Fibroblast of mammary gland (primary cell): Measurements from ENCODE around the gene CASP1.

Experiments
- DNase-seq: peaks from one replicate; pipeline ENCODE4 v3.0.0-alpha.2; 2010; ENCODE audit warnings: low read depth
- H3K4me3 ChIP-seq: 2 replicates; pipeline ENCODE4 v1.5.1; 2011; ENCODE audit warnings: low read depth, mild to moderate bottlenecking, low read length, moderate library complexity; ENCODE audit not compliant: control insufficient read depth
- TF ChIP-seq, protein P1 (sequence below): conservative IDR thresholded peaks from 2 replicates; pipeline ENCODE4 v1.5.1; 2011; ENCODE audit warnings: low read depth, low read length, inconsistent platforms; ENCODE audit not compliant: control insufficient read depth, insufficient read depth

The CASP1 gene

DNA sequence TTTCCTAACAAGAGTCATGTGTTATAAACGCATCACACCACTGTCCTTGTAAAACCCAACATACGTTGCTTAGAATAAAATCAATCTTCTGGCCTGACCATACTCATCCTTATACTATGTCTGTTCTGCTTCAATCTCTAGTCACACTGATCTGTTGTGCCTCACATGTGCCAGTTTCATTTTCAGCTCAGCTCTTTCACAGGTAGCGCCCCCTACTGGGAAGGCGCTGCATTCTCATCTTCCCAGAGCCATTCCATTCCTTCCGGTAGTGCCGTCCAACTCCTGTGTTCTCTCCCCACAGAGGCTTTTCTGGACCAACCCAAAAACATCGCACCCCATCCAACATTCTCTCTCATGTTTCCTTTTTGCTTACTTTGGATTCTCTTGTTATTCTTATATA, 34.1 kb downstream of the CASP1 start:
- TF ChIP-seq, protein P1, sequence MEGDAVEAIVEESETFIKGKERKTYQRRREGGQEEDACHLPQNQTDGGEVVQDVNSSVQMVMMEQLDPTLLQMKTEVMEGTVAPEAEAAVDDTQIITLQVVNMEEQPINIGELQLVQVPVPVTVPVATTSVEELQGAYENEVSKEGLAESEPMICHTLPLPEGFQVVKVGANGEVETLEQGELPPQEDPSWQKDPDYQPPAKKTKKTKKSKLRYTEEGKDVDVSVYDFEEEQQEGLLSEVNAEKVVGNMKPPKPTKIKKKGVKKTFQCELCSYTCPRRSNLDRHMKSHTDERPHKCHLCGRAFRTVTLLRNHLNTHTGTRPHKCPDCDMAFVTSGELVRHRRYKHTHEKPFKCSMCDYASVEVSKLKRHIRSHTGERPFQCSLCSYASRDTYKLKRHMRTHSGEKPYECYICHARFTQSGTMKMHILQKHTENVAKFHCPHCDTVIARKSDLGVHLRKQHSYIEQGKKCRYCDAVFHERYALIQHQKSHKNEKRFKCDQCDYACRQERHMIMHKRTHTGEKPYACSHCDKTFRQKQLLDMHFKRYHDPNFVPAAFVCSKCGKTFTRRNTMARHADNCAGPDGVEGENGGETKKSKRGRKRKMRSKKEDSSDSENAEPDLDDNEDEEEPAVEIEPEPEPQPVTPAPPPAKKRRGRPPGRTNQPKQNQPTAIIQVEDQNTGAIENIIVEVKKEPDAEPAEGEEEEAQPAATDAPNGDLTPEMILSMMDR: peak; percentile 47
- H3K4me3 ChIP-seq: no peak overlapping the region
- DNase-seq: peak; percentile 14

DNA sequence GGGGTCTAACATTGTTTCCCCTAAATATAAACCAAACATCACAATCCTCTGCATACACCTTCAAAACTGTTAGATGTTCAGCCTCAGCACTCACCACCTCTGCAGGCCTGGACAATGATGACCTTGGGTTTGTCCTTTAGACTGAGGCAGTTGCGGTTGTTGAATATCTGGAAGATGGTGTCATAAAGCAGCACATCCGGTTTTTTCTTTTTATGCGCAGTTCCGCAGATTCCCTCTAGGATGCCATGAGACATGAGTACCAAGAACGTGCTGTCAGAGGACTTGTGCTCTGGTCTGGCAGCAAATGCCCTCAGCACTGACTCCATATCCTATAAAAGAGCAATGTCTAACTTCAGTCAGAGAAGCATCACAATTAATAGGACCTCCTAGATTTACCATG, 34.8 kb downstream of the CASP1 start:
- no peak overlapping the region for H3K4me3 ChIP-seq
- DNase-seq: peak; percentile 27
- TF ChIP-seq, protein P1: peak; percentile 31

DNA sequence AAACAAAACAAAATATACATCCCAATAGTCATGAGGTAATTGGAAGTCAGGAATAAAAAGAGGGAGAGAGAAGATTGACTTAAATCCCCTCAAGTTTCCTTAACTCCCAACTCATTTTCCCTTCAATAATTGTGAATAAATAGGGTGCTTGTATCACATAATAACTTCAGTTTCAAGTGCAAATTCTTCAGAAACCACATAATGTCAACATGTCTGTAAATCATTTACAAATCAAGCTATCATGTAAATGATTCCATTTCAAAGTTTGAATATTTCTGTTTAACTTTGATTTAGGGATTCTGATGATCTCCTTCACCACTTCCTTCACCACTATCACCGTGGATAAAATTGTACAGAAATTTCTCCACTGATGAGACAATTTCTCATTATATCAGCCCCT, 35.2 kb downstream of the CASP1 start:
- H3K4me3 ChIP-seq: no peak overlapping the region
- no peak for DNase-seq
- TF ChIP-seq, protein P1: no peak

DNA sequence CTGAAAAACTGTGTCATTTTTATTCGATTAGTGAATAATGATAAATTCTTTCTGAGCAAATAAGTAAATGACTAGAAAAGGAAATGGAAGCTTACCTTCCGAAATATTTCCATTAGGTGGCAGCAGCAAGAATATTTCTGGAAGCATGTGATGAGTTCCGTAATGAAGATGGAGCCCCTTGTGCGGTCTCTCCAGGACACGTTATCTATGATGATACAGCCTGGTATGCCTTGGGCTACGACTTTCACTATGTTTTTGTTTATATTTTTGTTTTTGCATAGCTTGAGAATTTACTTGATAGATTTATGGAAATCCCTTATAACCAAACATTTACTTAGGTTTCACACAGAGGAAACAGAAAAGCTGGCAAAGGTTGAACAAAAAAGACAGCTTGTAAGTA, 37.7 kb downstream of the CASP1 start:
- TF ChIP-seq, protein P1: no peak
- peak; percentile 5 for DNase-seq
- no peak overlapping the region for H3K4me3 ChIP-seq

DNA sequence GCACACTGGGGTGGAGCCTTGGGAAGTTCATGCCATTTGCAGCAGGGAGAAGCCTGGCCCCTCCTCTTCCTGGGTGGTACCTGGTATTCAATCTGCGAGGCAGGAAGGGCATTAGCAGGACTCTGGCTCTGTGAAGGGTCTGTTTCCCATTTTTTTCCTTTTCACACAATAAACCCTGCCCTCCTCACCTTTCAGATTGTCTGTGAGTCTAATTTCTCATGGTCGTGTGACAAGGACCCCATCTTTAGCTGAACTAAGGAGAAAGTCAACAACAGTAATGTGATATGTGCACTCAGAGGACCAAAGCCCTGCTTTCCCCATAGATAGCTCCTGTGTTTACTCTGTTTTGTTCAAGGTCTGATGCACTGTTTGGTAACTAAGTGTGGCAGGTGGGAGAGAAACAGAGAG, 39.9 kb downstream of the CASP1 start:
- H3K4me3 ChIP-seq: no peak overlapping the region
- no peak for DNase-seq
- TF ChIP-seq, protein P1: no peak

GRCh38 chr11:104992781-104993180, 42.2 kb downstream of the CASP1 start:
- TF ChIP-seq, protein P1: no peak

DNA sequence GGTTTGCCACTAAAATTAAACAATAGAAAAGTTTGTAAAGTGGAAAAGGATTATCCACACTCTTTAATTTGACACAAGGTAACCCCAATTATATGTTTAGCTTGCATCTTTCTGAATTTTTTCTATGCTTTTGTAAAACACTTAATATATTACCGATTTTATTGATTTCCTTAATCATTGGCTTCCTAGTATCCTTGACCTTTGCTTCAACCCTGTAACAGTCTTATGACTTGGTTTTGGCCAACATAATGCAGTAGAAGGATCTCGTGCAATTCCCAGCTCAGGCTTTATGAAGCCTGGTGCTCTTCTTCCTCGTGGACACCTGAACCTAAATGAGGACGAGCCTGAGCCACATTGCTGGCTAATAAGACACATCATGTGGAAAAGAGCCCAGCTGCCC, 43.0 kb downstream of the CASP1 start:
- H3K4me3 ChIP-seq: no peak overlapping the region
- TF ChIP-seq, protein P1: no peak
- no peak for DNase-seq

More at GRCh38 chr11:104992781-104993180, 42.2 kb downstream of the CASP1 start:
- H3K4me3 ChIP-seq: no peak overlapping the region
- DNase-seq: no peak
